GM12801 (cell line): ENCODE data around the gene ENAH.

ENCODE experiments used
- CTCF ChIP-seq: IDR thresholded peaks from one replicate; pipeline ENCODE4 v1.5.1; 2011; ENCODE audit warnings: control low read depth; ENCODE audit not compliant: insufficient read length; ENCODE audit errors: extremely low read depth

ENAH gene

GRCh38 chr1:225572422-225572821 is 80.5 kb downstream of the ENAH start:
- TF ChIP-seq CTCF = no peak

- no peak for TF ChIP-seq CTCF
These were observed 85.1 kb downstream of the ENAH start for GRCh38 chr1:225567789-225568188.

GRCh38 chr1:225565847-225566246 is 87.1 kb downstream of the ENAH start:
- no peak for TF ChIP-seq CTCF

GRCh38 chr1:225561675-225562074 is 91.2 kb downstream of the ENAH start:
- TF ChIP-seq CTCF = no peak

GRCh38 chr1:225559902-225560301 is 93.0 kb downstream of the ENAH start:
- TF ChIP-seq CTCF = no peak

- no peak for TF ChIP-seq CTCF
These were observed 93.6 kb downstream of the ENAH start for GRCh38 chr1:225559326-225559725.

GRCh38 chr1:225556694-225557093 is 96.2 kb downstream of the ENAH start:
- TF ChIP-seq CTCF = no peak

GRCh38 chr1:225555821-225556220 is 97.1 kb downstream of the ENAH start:
- TF ChIP-seq CTCF = no peak
